Omental fat pad (tissue), 4 donors: ENCODE results near the gene ARHGEF10L. TPM values are rescaled to one million over a fixed set of nuclear protein-coding genes. Genes with fewer than 3 reads are reported as not detected.
A peak's percentile ranks its signal among the peaks of the same experiment; 100 is the strongest.
"Not testable (repeated sequence)": the region's sequence is repeated elsewhere in the genome, so short reads cannot be mapped to it uniquely, and the experiment has no call there.

Source experiments
- ATAC-seq: fragments of 150-250 bp; one replicate; pipeline ENCODE4 v1.9.1; 2016; ENCODE audit warnings: mild to moderate bottlenecking, moderate library complexity; ENCODE audit not compliant: low FRiP score
- DNase-seq: peaks from one replicate; pipeline ENCODE4 v3.0.0-alpha.2; 2019; ENCODE audit warnings: low spot score
- CTCF ChIP-seq, 3 donors: fragments of 450-650 bp; IDR thresholded peaks; one replicate each; pipeline ENCODE4 v1.5.1; 2016 to 2017; ENCODE audit warnings: antibody characterized with exemption in 3 of 3, mild to moderate bottlenecking in 3 of 3, moderate library complexity in 2 of 3
- total RNA-seq, 4 donors: library from RNA; depleted of rRNA; stranded (reverse); fragments of >200 nt; gene quantifications; one replicate each; pipeline ENCODE4 v1.1.0, GENCODE V29; 2016

ARHGEF10L gene
- 10 to 100 TPM; 17.3 to 59.0 (median 39.9) TPM for total RNA-seq

GRCh38 chr1:17539477-17540254 lies at the start of gene ARHGEF10L:
Gene ARHGEF10L (plus strand): TSS chr1:17539698. CDS start chr1:17580596, 40,898 bp downstream.
- no peak for DNase-seq
- TF ChIP-seq CTCF (IDR thresholded peaks at IDR 0.05): no peak
- peak; percentile 27 for ATAC-seq

GRCh38 chr1:17489768-17490417 lies 49.6 kb upstream of the ARHGEF10L start:
- not testable (repeated sequence) for DNase-seq, ATAC-seq

GRCh38 chr1:17490667-17491066 lies 48.8 kb upstream of the ARHGEF10L start:
- DNase-seq, ATAC-seq: not testable (repeated sequence)

- peak; percentile 81 for ATAC-seq
- DNase-seq: peak; percentile 38
- TF ChIP-seq CTCF (IDR thresholded peaks at IDR 0.05): peak in 2 of 3 donors; percentile 16 to 69
Measured at GRCh38 chr1:17494114-17494729, 45.3 kb upstream of the ARHGEF10L start.

GRCh38 chr1:17496419-17496818 lies 43.1 kb upstream of the ARHGEF10L start:
- DNase-seq (no peak), ATAC-seq (no peak)
- no peak for TF ChIP-seq CTCF (IDR thresholded peaks at IDR 0.05)

GRCh38 chr1:17498214-17498613 lies 41.3 kb upstream of the ARHGEF10L start:
- no peak for TF ChIP-seq CTCF (IDR thresholded peaks at IDR 0.05)
- no peak for ATAC-seq
- no peak for DNase-seq

GRCh38 chr1:17502326-17502778 lies 37.1 kb upstream of the ARHGEF10L start:
- TF ChIP-seq CTCF (IDR thresholded peaks at IDR 0.05): peak in 2 of 3 donors; percentile 15 to 66
- peak; percentile 92 for ATAC-seq

More at GRCh38 chr1:17502326-17502778, 37.1 kb upstream of the ARHGEF10L start:
- DNase-seq: peak; percentile 75
